ENCODE data around the gene PRLR. TPM values are rescaled to one million over a fixed set of nuclear protein-coding genes. Genes with fewer than 3 reads are reported as not detected.

The PRLR gene
- total and polyA plus RNA-seq, 9 of the 15 experiments (the other 6 are each of a cell fraction or from before 2014, with no cell fraction given) = 0.02 TPM; not detected in 8

DNA sequence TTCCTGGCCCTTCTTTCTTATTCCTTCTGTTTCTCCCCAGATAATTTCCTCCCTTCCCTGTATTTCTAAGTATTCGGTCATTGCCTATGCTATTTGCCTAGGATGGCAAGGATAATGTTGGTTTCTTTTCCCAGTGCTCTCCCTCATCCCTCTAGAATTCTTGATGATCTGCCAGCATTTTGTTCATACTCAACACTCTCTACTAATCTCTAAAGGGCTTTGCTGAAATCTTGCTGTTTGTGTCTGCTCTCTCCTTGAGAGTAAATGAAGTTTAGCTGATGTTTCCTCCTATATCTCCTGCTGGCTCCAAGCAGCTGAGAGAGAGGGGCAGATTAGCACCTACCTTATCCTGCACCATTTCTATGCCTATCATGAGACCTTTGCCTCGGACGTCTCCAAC lies 220.6 kb downstream of the PRLR start:
- POLR2A ChIA-PET = interaction anchor here (0.6 kb wide), 1 partner anchor 46 kb away, joined by 3 read pairs; no protein-coding TSS in a partner anchor
- Histone ChIP-seq H3K9me1 (ENCODE audit: control insufficient read depth, insufficient read depth, low read length) (no peaks in the 10 kb centered on the region), H2AFZ (ENCODE audit: low read depth, low read length) (no peak overlapping the region), H3K27me3 (ENCODE audit: control insufficient read depth in 2 of 2, insufficient read depth in 2 of 2, low read length in 2 of 2) (peaks cover 0 to 5% of the 10 kb centered on the region in 2 experiments; a peak in 3 of 5 replicates), H3K9me3 (replicated peaks; ENCODE audit: control insufficient read depth, insufficient read depth, low read depth, low read length) (no peaks in the 10 kb centered on the region), H3K4me1 (replicated peaks in 1 of 2; ENCODE audit: control insufficient read depth in 2 of 2, insufficient read depth in 2 of 2, low read length in 2 of 2) (no peaks in the 10 kb centered on the region), H3K27ac (ENCODE audit: extremely low read depth, low read depth, low read length) (no peak overlapping the region), H3K36me3 (ENCODE audit: control insufficient read depth, insufficient read depth, low read length) (no peaks in the 10 kb centered on the region), H3K9ac (ENCODE audit: insufficient read depth in 1 of 2, low read depth in 2 of 2, low read length in 2 of 2) (no peak overlapping the region), H3K79me2 (ENCODE audit: control insufficient read depth, insufficient read depth, low read length) (no peaks in the 10 kb centered on the region), H3K4me2 (ENCODE audit: insufficient read depth, low read length) (no peak overlapping the region), H3K4me3 (no peak overlapping the region), H4K20me1 (replicated peaks; ENCODE audit: control insufficient read depth, insufficient read depth, low read length) (no peaks in the 10 kb centered on the region)
- no TSS peak for BruUV-seq (replicated peaks)
- DNase-seq (ENCODE audit: extremely low read depth in 1 of 4, low spot score in 3 of 4) (no peak), FAIRE-seq (no peak), ATAC-seq (no peak)
- in situ Hi-C loops (cut with MboI) = loop anchor here (10.0 kb wide), 1 partner anchor 535 kb away; no protein-coding TSS in a partner anchor
- CTCF ChIA-PET (ENCODE audit: low intra/inter-chr PET ratio) = no interaction called here
- intact Hi-C loops (cut with micrococcal nuclease) = no loop called here
- TF ChIP-seq RCOR1 (IDR thresholded peaks at IDR 0.05; ENCODE audit: borderline replicate concordance in 1 of 2, low read depth in 2 of 2, low read length in 2 of 2) = no peak
- 0% methylated on average over 3 of the region's 3 CpGs for WGBS (ENCODE audit: insufficient coverage, low coverage, missing lambda C conversion rate)

GRCh38 chr5:35009019-35009418 lies 221.3 kb downstream of the PRLR start:
- H3K4me2 ChIP-seq (ENCODE audit: insufficient read depth, low read length) = no peak overlapping the region
- H3K79me2 ChIP-seq (ENCODE audit: control insufficient read depth, insufficient read depth, low read length) = no peaks in the 10 kb centered on the region
- no peak overlapping the region for H2AFZ ChIP-seq (ENCODE audit: low read depth, low read length)
- POLR2A ChIA-PET = no interaction called here
- no peak for FAIRE-seq
- in situ Hi-C loops (cut with MboI) (loop anchor here (10.0 kb wide), 1 partner anchor 534 kb away; no protein-coding TSS in a partner anchor), intact Hi-C loops (cut with micrococcal nuclease) (no loop called here)
- H3K4me3 ChIP-seq = no peak overlapping the region
- H3K9ac ChIP-seq (ENCODE audit: insufficient read depth in 1 of 2, low read depth in 2 of 2, low read length in 2 of 2) = no peak overlapping the region
- WGBS (ENCODE audit: insufficient coverage, low coverage, missing lambda C conversion rate) = 0% methylated on average over 2 of the region's 2 CpGs
- DNase-seq (ENCODE audit: extremely low read depth in 1 of 4, low spot score in 3 of 4) = no peak
- CTCF ChIA-PET (ENCODE audit: low intra/inter-chr PET ratio) = no interaction called here
- no peaks in the 10 kb centered on the region for H4K20me1 ChIP-seq (replicated peaks; ENCODE audit: control insufficient read depth, insufficient read depth, low read length)
- H3K4me1 ChIP-seq (replicated peaks in 1 of 2; ENCODE audit: control insufficient read depth in 2 of 2, insufficient read depth in 2 of 2, low read length in 2 of 2) = no peaks in the 10 kb centered on the region
- BruUV-seq (replicated peaks) = no TSS peak
- no peaks in the 10 kb centered on the region for H3K36me3 ChIP-seq (ENCODE audit: control insufficient read depth, insufficient read depth, low read length)
- no peak for ATAC-seq
- no peaks in the 10 kb centered on the region for H3K9me1 ChIP-seq (ENCODE audit: control insufficient read depth, insufficient read depth, low read length)
- peaks cover 0 to 12% of the 10 kb centered on the region in 2 experiments; a peak in 3 of 5 replicates for H3K27me3 ChIP-seq (ENCODE audit: control insufficient read depth in 2 of 2, insufficient read depth in 2 of 2, low read length in 2 of 2)
- H3K27ac ChIP-seq (ENCODE audit: extremely low read depth, low read depth, low read length) = no peak overlapping the region
- TF ChIP-seq MXI1 (IDR thresholded peaks at IDR 0.05; ENCODE audit: low read depth, low read length) (no peak), ZNF253 (CRISPR knock-in tag; conservative IDR thresholded peaks at IDR 0.05) (no peak), HDAC3 (IDR thresholded peaks at IDR 0.05; ENCODE audit: borderline replicate concordance, partially characterized antibody) (no peak), KAT2B (IDR thresholded peaks at IDR 0.05; ENCODE audit: low read depth, low read length) (no peak), CXXC5 (CRISPR knock-in tag; IDR thresholded peaks at IDR 0.05) (no peak), NR2F6 (CRISPR knock-in tag; IDR thresholded peaks at IDR 0.05) (no peak), FIP1L1 (IDR thresholded peaks at IDR 0.05; ENCODE audit: low read depth, low read length, poor library complexity, severe bottlenecking) (no peak), TCF3 (CRISPR knock-in tag; IDR thresholded peaks at IDR 0.05) (no peak), NFATC3 (IDR thresholded peaks at IDR 0.05) (no peak), ZNF121 (CRISPR knock-in tag; conservative IDR thresholded peaks at IDR 0.05) (no peak), HDAC8 (tag; IDR thresholded peaks at IDR 0.05) (no peak), ESRRB (CRISPR knock-in tag; IDR thresholded peaks at IDR 0.05; ENCODE audit: borderline replicate concordance) (no peak), TBP (optimal IDR thresholded peaks at IDR 0.05; ENCODE audit: low read depth, low read length) (no peak)
- no peaks in the 10 kb centered on the region for H3K9me3 ChIP-seq (replicated peaks; ENCODE audit: control insufficient read depth, insufficient read depth, low read depth, low read length)

Data from K562 (cell line).